Measurements from ENCODE around the gene TBC1D2B.

DNA sequence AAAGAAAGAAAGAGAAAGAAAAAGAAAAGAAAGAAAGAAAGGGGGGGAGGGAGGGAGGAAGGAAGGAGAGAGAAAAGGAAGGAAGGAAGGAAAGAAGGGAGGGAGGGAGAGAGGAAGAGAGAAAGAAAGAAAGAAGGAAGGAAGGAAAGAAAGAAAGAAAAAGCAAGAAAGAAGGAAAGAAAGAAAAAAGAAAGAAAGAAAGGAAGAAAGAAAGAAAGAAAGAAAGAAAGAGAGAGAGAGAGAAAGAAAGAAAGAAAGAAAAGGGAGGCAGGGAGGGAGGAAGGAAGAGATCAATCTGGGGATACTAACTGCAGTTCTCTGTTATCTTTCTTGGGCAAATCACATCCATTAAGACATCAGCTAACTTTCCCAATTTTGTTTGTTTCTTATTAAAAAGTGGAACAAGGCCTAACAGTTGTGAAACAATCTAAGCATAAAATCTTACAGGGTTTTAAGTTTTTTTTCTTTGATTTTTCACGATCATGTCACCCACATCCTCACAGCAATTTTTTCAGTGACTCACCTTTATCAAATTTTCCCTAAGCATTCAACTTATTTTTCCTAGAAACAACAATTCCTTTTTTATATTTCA is 36.8 kb downstream of the TBC1D2B start:
- TF ChIP-seq GATA2 (IDR thresholded peaks at IDR 0.05; ENCODE audit: low read depth, low read length) (no peak), GATA3 (IDR thresholded peaks at IDR 0.05; ENCODE audit: low read depth, low read length) (no peak)
